ENCODE data around the gene TNFRSF13B.

The TNFRSF13B gene

GRCh38 chr17:16953841-16954240 lies 18.1 kb downstream of the TNFRSF13B start:
- TF ChIP-seq CTCF (IDR thresholded peaks at IDR 0.05; ENCODE audit: low read depth, low read length, missing control alignments) = no peak
- no peak overlapping the region for H3K4me3 ChIP-seq (ENCODE audit: low read depth, low read length)

GRCh38 chr17:16953347-16953746 lies 18.6 kb downstream of the TNFRSF13B start:
- H3K4me3 ChIP-seq (ENCODE audit: low read depth, low read length) = no peak overlapping the region
- no peak for TF ChIP-seq CTCF (IDR thresholded peaks at IDR 0.05; ENCODE audit: low read depth, low read length, missing control alignments)
- DNase-seq (ENCODE audit: low read depth) = no peak

More at GRCh38 chr17:16953841-16954240, 18.1 kb downstream of the TNFRSF13B start:
- no peak for DNase-seq (ENCODE audit: low read depth)

GRCh38 chr17:16952401-16952800 lies 19.5 kb downstream of the TNFRSF13B start:
- DNase-seq (ENCODE audit: low read depth) = no peak
- TF ChIP-seq CTCF (IDR thresholded peaks at IDR 0.05; ENCODE audit: low read depth, low read length, missing control alignments) = no peak
- H3K4me3 ChIP-seq (ENCODE audit: low read depth, low read length) = no peak overlapping the region

GRCh38 chr17:16950488-16950887 lies 21.4 kb downstream of the TNFRSF13B start:
- no peak for DNase-seq (ENCODE audit: low read depth)
- no peak for TF ChIP-seq CTCF (IDR thresholded peaks at IDR 0.05; ENCODE audit: low read depth, low read length, missing control alignments)
- no peak overlapping the region for H3K4me3 ChIP-seq (ENCODE audit: low read depth, low read length)

GRCh38 chr17:16948587-16949376 lies 23.1 kb downstream of the TNFRSF13B start:
- DNase-seq (ENCODE audit: low read depth) = no peak
- H3K4me3 ChIP-seq (ENCODE audit: low read depth, low read length) = no peak overlapping the region
- no peak for TF ChIP-seq CTCF (IDR thresholded peaks at IDR 0.05; ENCODE audit: low read depth, low read length, missing control alignments)

GRCh38 chr17:16947470-16947869 lies 24.4 kb downstream of the TNFRSF13B start:
- TF ChIP-seq CTCF (IDR thresholded peaks at IDR 0.05; ENCODE audit: low read depth, low read length, missing control alignments) = no peak
- H3K4me3 ChIP-seq (ENCODE audit: low read depth, low read length) = no peak overlapping the region
- peak; percentile 77 for DNase-seq (ENCODE audit: low read depth)
